ENCODE results near the gene ADCY2. TPM values are rescaled to one million over a fixed set of nuclear protein-coding genes. Genes with fewer than 3 reads are reported as not detected.

ADCY2 gene
- total and polyA plus RNA-seq, 9 donors: 4.0 to 22.8 (median 8.3) TPM

GRCh38 chr5:7608772-7609171 lies 212.8 kb downstream of the ADCY2 start:
- Histone ChIP-seq H3K36me3 (no peaks in the 10 kb centered on the region), H3K4me1 (ENCODE audit: insufficient read depth) (no peaks in the 10 kb centered on the region), H3K27me3 (no peaks in the 10 kb centered on the region), H3K27ac (no peak overlapping the region), H3K4me3 (no peak overlapping the region), H3K9me3 (no peaks in the 10 kb centered on the region)
- intact Hi-C loops (cut with DNase I): no loop called here
- TF ChIP-seq CTCF (IDR thresholded peaks at IDR 0.05) (no peak), POLR2A (IDR thresholded peaks at IDR 0.05) (no peak), EP300 (IDR thresholded peaks at IDR 0.05) (no peak)
- DNase-seq: no peak

GRCh38 chr5:7609726-7610125 lies 213.8 kb downstream of the ADCY2 start:
- H3K4me1 ChIP-seq (ENCODE audit: insufficient read depth): no peaks in the 10 kb centered on the region
- no peaks in the 10 kb centered on the region for H3K9me3 ChIP-seq
- DNase-seq: no peak
- no peak overlapping the region for H3K4me3 ChIP-seq
- intact Hi-C loops (cut with DNase I): no loop called here
- 73 to 84% (median 76%) methylated on average over 1 of the region's 1 CpG for WGBS, 3 donors
- H3K27me3 ChIP-seq: no peaks in the 10 kb centered on the region
- H3K27ac ChIP-seq: no peak overlapping the region
- no peaks in the 10 kb centered on the region for H3K36me3 ChIP-seq
- TF ChIP-seq CTCF (IDR thresholded peaks at IDR 0.05): no peak
- no peak for TF ChIP-seq POLR2A (IDR thresholded peaks at IDR 0.05)
- TF ChIP-seq EP300 (IDR thresholded peaks at IDR 0.05): no peak

- H3K27ac ChIP-seq: no peak overlapping the region
- intact Hi-C loops (cut with DNase I): no loop called here
- no peak for DNase-seq
- no peaks in the 10 kb centered on the region for H3K9me3 ChIP-seq
- no peaks in the 10 kb centered on the region for H3K4me1 ChIP-seq (ENCODE audit: insufficient read depth)
- WGBS, 3 donors: 79 to 89% (median 83%) methylated on average over 2 of the region's 2 CpGs
- TF ChIP-seq EP300 (IDR thresholded peaks at IDR 0.05): no peak
- TF ChIP-seq POLR2A (IDR thresholded peaks at IDR 0.05): no peak
- TF ChIP-seq CTCF (IDR thresholded peaks at IDR 0.05): no peak
- no peaks in the 10 kb centered on the region for H3K27me3 ChIP-seq
- H3K36me3 ChIP-seq: no peaks in the 10 kb centered on the region
- H3K4me3 ChIP-seq: no peak overlapping the region
Measured at GRCh38 chr5:7610531-7611177, 214.7 kb downstream of the ADCY2 start.

- Histone ChIP-seq H3K4me3 (no peak overlapping the region), H3K27me3 (no peaks in the 10 kb centered on the region), H3K27ac (no peak overlapping the region), H3K9me3 (no peaks in the 10 kb centered on the region), H3K36me3 (no peaks in the 10 kb centered on the region), H3K4me1 (ENCODE audit: insufficient read depth) (no peaks in the 10 kb centered on the region)
- no peak for TF ChIP-seq EP300 (IDR thresholded peaks at IDR 0.05)
- no peak for TF ChIP-seq CTCF (IDR thresholded peaks at IDR 0.05)
- TF ChIP-seq POLR2A (IDR thresholded peaks at IDR 0.05): no peak
- intact Hi-C loops (cut with DNase I): no loop called here
- WGBS, 3 donors: 62 to 79% (median 68%) methylated on average over 1 of the region's 1 CpG
- DNase-seq: no peak
Measured at GRCh38 chr5:7611518-7611917, 215.6 kb downstream of the ADCY2 start.
